Measurements from ENCODE around the gene PARVG. TPM values are rescaled to one million over a fixed set of nuclear protein-coding genes. Genes with fewer than 3 reads are reported as not detected.

The PARVG gene
- total RNA-seq, 2 experiments from 2014 or later: 175 to 186 TPM

Other genes starting within 250 kb of the PARVG start
- gene SAMM50, start 225.5 kb upstream of the PARVG start, total RNA-seq: 10 to 100 TPM; 50.7 to 52.4 TPM
- gene PARVB, start 156.6 kb upstream of the PARVG start, total RNA-seq: 10 to 100 TPM; 39.4 to 41.0 TPM
- not detected for gene SHISAL1, start 132.0 kb downstream of the PARVG start, total RNA-seq

All from activated CD8-positive, alpha-beta T cell treated with anti-CD3 and anti-CD28 coated beads, Interleukin-2, amount 10 ng/mL, durations not matched to agents 7 days and 5 days (primary cell).